GM20431 (cell line): ENCODE results near the gene ARMC9.

Experiments
- in situ Hi-C: fragments of 300-500 bp; cut with MseI, MboI; formaldehyde crosslinking; loops from one replicate; pipeline ENCODE4 v1.15.0; 2020; ENCODE audit warnings: low sequenced_read_pairs; ENCODE audit not compliant: unreplicated experiment

Gene ARMC9

DNA sequence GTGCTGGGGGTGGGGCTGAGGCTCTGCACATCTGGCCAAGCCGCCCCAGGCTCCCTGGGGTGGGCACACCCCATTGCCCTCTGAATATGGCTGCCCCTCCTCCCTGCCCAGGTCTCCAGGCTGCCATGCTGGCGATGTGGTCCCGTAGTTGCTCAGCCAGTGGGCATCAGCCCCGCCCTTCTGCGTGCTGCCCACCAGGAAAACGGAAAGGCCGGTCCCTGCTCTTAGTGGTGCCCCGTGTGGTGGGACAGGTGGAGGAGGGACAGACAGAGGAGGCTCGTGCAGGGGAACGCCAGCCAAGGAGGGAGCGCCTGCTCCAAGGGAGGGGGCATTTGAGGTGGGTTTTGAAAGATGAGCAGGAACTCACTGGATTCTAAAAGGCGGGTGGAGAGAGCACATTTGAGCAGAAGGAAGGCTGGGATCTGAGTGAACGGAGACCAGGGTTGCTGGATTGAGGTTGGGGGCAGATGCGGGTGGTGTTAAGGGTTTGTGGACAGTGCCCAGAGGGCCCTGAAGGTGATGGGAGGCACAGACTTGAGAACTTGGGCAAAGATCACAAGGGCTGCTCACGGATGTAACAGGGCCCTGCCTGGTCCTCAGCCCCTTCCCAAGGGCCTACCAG, 190.4 kb downstream of the ARMC9 start:
- in situ Hi-C loops, result no loop called here

DNA sequence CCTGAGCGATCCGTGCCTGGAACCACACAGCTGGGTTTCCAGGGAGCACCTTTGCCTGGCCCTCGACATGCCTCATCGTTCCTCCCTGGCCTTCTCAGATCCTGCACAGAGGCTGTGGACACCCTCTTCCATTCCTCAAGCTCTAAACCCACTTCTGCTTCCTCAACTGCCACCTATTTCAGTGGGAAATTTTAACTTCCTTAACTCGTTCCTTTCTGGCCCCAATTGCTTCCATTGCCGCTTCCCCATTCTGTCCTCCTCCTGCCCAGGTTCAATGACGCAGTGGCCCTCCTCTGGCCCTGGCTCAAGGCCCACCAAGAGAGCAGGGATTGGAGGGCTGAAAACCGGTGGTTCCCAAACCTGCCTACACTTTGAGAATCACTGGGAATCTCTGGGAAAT, 192.2 kb downstream of the ARMC9 start:
- in situ Hi-C loops, result no loop called here

- in situ Hi-C loops, result no loop called here
Observed at GRCh38 chr2:231391981-231392380, 193.6 kb downstream of the ARMC9 start.

GRCh38 chr2:231392431-231393148, 194.2 kb downstream of the ARMC9 start:
- in situ Hi-C loops, result no loop called here

DNA sequence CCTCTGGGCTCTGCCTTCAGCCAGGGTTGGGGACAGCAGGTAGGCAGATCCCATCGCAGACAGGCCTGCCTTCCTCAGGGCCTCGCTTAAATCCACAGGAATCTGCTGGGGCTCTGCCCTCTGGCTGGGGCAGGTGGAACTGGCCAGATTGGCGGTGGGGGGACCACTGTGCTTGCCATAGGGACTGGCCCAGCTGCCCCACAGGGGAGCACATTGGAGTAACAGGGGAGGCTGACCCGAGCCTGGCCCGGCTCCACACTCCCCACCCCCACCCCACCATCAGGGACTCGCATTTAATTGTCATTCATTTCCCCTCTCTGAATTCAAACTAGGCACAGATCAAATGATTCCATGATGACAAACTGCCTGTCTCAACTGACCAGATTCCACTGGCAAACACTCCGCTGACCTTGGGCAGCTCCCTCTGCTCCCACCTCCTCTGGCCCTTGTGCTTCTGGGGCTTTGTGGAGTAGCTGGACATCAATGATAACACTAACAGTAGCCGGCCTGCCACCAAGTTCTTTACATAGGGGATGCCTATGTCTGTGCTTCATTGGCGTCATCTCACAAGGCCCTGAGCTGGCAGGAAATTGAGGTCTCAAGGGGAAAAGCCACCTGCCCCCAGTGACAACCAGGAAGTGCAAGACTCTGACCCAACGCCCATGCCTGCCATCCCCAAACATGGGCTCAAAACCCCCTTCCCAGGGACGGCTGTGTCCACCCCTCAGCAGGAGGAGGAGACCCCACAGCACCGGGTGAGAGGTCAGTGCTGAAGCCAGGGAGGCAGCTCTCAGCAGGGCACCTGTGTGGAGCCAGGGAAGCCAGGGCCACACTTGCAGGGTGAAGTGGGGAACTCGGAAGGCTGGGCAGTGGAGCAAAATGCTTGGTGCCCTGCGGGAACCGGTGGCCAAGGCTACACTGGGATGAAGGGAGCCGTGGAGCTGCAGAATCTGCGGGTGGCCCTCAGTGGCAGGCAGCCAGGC, 195.0 kb downstream of the ARMC9 start:
- in situ Hi-C loops, result no loop called here

DNA sequence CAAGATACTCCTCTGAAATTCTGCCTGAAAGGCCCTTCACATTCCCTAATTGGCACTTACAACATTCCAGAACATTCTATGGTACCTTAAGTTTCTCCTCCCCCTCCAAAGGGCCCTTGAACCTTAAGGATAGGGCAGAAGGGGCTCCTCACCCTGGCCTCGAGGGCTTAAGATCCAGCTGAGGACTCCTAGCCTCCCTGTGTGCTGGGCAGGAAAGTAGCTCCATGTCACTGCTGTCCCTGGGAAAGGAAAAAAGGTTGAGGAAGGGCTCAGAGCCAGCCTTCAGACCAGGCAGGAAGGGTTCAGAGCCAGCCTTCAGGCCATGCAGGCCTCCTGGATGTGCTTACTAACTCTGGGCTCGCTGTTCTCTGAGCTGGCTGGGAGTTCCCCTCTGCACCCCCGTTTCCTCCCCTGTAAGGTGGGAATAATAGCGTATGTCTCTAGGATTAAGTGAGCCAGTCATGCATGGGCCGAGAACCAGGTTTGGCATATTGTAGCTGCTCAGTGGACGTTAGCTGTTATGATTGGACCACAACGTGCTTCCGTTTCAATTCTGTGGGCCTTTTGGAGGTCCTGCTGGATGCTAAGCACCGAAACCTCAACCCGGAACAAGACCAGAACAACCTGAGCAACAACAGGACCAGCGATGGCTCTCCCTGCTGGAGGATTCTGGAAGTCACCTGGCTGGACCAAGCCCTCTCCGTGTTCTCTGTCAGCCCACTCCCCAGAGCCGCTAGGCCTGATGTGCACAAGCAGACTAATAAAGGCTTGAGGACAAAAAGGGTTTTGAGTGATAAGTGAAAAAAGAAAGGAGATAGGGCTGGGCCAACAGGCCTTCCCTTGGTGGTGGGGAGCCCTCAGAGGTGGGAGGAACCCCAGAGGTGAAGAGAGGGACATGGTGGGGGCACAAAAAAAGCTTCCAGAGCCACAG, 196.0 kb downstream of the ARMC9 start:
- in situ Hi-C loops, result no loop called here

- in situ Hi-C loops, result no loop called here
Observed at GRCh38 chr2:231395188-231396057, 197.0 kb downstream of the ARMC9 start, which contains the start of gene B3GNT7. TSS of gene B3GNT7 (plus strand) at chr2:231395710. CDS start at chr2:231395804, 94 bp downstream.

DNA sequence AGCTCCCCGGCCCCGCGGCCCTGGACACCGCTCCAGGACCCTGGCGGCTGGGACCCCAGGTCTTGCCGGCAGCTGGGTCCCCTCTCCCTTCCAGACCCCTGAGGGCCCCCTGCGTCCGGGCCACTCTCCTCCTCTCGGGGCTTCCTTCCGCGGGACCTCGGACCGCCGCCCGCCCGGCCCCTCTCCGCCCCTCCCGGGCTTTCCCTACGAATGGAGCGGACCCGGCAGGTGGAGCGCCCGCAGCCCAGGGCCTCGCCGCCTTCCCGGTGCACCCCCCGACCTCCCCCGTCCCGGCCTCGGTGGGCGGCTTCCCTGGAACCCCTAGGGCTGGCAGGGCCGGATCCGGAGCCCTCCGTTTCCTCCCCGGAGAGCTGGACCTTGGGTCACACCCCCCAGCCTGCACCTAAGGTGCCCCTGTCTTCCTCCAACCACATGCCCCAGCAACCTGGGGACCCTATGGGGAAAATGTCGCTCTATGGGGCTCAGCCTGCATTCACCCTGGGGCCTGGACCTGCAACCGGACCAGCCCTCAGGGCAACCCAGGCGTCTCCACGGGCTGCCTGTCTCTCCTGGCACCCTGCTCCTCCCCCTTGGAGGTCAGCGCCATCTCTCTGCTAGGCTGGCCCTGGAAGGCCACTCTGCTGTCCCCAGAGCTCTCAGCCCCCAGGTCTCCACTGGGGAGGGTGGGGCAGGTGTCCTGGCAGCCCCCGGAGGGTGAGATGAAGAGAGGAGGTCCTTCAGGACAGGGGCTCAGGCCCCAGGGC, 197.8 kb downstream of the ARMC9 start:
- in situ Hi-C loops, result no loop called here

- in situ Hi-C loops, result no loop called here
Observed at GRCh38 chr2:231397011-231397927, 198.8 kb downstream of the ARMC9 start.

- in situ Hi-C loops, result no loop called here
Observed at GRCh38 chr2:231397928-231398294, 199.5 kb downstream of the ARMC9 start.

GRCh38 chr2:231398585-231398984, 200.2 kb downstream of the ARMC9 start:
- in situ Hi-C loops, result no loop called here

DNA sequence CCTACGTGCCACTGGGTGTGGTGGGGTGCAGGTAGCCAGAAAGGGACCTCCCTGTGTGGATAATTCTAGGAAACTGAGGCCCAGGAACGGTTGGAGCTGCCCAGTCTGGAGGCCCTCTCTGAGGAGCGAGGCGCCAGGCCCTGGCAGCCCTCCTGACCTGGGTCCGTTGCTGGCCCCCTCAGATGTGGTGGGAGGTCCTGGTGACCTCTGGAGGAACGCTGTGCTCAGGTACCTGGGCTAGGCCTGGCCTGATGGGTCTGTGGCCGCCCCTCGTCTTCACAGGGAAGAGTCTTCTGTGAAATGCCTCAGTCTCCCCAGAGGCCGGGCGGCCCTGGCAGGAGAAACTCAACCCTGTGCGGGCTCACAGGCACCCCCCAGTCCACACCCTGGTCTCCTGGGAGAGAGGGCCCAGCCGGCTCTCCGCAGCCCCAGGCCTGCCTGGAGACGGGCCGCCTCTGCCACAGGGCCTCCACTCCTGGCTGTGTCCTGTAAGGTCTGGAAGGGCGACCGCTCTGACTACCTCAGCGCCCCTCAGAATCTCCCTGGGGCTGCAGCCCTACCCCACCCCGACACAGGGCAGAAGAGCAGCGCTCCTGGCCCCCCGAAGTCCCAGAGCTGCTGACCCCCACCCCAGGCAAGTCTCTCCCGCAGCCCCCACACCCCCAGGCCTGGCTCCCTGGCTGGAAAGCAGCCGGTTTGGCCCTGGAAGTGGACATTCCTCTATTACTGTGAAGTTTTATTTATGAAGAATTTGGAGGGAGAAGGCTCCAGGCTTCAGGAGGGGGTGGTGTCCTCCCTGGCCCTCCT, 200.8 kb downstream of the ARMC9 start:
- in situ Hi-C loops, result no loop called here

GRCh38 chr2:231399853-231400680, 201.6 kb downstream of the ARMC9 start:
- in situ Hi-C loops, result loop anchor here (25.0 kb wide), 1 partner anchor 163 kb away; no protein-coding TSS in a partner anchor

- in situ Hi-C loops, result loop anchor here (25.0 kb wide), 1 partner anchor 163 kb away; no protein-coding TSS in a partner anchor
Observed at GRCh38 chr2:231400681-231401080, 202.2 kb downstream of the ARMC9 start.

DNA sequence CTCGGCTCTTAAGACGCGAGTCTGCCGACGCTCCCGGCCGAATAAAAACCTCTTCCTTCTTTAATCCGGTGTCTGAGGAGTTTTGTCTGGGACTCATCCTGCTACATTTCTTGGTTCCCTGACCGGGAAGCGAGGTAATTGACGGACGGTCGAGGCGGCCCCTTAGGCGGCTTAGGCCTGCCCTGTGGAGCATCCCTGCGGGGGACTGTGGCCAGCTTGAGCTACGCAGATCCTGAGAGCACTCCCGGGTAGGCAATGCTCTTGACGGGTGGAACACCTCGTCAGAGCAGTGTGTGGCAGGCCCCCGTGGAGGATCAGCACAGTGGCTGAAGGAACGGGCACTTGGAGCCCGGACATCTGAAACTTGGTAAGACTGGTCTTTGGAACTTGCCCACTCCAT, 202.7 kb downstream of the ARMC9 start:
- in situ Hi-C loops, result loop anchor here (25.0 kb wide), 1 partner anchor 164 kb away; no protein-coding TSS in a partner anchor
